ENCODE data around the gene SUSD3. TPM values are rescaled to one million over a fixed set of nuclear protein-coding genes. Genes with fewer than 3 reads are reported as not detected.

Gene SUSD3
- total and polyA plus RNA-seq, 4 donors = 4.1 to 19.2 (median 11.8) TPM

GRCh38 chr9:93112864-93113389 lies 54.4 kb downstream of the SUSD3 start:
- Histone ChIP-seq H3K9me3 (ENCODE audit: control insufficient read depth in 4 of 4, low read length in 3 of 4) (no peaks in the 10 kb centered on the region), H3K36me3 (ENCODE audit: control insufficient read depth in 4 of 4, insufficient read depth in 3 of 4, low read depth in 1 of 4, low read length in 3 of 4) (peaks cover 0 to 4% (median 0%) of the 10 kb centered on the region in 4 donors), H3K4me3 (ENCODE audit: low read depth in 1 of 3, low read length in 3 of 3) (no peak overlapping the region), H3K27ac (ENCODE audit: low read depth in 1 of 2, low read length in 2 of 2) (peak overlapping the region; percentile 38 to 51), H3K4me1 (ENCODE audit: control insufficient read depth in 4 of 4, insufficient read depth in 4 of 4, low read length in 3 of 4) (peaks cover 0 to 9% (median 6%) of the 10 kb centered on the region in 4 donors), H3K9ac (ENCODE audit: low read depth in 1 of 2, low read length in 2 of 2) (no peak overlapping the region), H3K27me3 (ENCODE audit: control insufficient read depth in 4 of 4, insufficient read depth in 4 of 4, low read length in 3 of 4) (no peaks in the 10 kb centered on the region)
- no peak for DNase-seq (ENCODE audit: low spot score)
- WGBS = 88% methylated on average over 13 of the region's 13 CpGs
- TF ChIP-seq RAD21 (IDR thresholded peaks at IDR 0.05) (no peak), NR2F2 (IDR thresholded peaks at IDR 0.05) (no peak), HNF4G (IDR thresholded peaks at IDR 0.05) (no peak), YY1 (IDR thresholded peaks at IDR 0.05) (no peak), JUND (IDR thresholded peaks at IDR 0.05) (no peak), FOXA1 (IDR thresholded peaks at IDR 0.05) (no peak), RXRA (IDR thresholded peaks at IDR 0.05) (no peak), GABPA (IDR thresholded peaks at IDR 0.05 in 1 of 2, conservative IDR thresholded peaks at IDR 0.05 in 1 of 2) (no peak), SP1 (IDR thresholded peaks at IDR 0.05) (no peak)
- TF ChIP-seq, protein P1, sequence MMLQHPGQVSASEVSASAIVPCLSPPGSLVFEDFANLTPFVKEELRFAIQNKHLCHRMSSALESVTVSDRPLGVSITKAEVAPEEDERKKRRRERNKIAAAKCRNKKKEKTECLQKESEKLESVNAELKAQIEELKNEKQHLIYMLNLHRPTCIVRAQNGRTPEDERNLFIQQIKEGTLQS (IDR thresholded peaks at IDR 0.05) = no peak
- TF ChIP-seq, protein P2, sequence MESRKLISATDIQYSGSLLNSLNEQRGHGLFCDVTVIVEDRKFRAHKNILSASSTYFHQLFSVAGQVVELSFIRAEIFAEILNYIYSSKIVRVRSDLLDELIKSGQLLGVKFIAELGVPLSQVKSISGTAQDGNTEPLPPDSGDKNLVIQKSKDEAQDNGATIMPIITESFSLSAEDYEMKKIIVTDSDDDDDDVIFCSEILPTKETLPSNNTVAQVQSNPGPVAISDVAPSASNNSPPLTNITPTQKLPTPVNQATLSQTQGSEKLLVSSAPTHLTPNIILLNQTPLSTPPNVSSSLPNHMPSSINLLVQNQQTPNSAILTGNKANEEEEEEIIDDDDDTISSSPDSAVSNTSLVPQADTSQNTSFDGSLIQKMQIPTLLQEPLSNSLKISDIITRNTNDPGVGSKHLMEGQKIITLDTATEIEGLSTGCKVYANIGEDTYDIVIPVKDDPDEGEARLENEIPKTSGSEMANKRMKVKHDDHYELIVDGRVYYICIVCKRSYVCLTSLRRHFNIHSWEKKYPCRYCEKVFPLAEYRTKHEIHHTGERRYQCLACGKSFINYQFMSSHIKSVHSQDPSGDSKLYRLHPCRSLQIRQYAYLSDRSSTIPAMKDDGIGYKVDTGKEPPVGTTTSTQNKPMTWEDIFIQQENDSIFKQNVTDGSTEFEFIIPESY (IDR thresholded peaks at IDR 0.05) = no peak
- TF ChIP-seq, protein P3, sequence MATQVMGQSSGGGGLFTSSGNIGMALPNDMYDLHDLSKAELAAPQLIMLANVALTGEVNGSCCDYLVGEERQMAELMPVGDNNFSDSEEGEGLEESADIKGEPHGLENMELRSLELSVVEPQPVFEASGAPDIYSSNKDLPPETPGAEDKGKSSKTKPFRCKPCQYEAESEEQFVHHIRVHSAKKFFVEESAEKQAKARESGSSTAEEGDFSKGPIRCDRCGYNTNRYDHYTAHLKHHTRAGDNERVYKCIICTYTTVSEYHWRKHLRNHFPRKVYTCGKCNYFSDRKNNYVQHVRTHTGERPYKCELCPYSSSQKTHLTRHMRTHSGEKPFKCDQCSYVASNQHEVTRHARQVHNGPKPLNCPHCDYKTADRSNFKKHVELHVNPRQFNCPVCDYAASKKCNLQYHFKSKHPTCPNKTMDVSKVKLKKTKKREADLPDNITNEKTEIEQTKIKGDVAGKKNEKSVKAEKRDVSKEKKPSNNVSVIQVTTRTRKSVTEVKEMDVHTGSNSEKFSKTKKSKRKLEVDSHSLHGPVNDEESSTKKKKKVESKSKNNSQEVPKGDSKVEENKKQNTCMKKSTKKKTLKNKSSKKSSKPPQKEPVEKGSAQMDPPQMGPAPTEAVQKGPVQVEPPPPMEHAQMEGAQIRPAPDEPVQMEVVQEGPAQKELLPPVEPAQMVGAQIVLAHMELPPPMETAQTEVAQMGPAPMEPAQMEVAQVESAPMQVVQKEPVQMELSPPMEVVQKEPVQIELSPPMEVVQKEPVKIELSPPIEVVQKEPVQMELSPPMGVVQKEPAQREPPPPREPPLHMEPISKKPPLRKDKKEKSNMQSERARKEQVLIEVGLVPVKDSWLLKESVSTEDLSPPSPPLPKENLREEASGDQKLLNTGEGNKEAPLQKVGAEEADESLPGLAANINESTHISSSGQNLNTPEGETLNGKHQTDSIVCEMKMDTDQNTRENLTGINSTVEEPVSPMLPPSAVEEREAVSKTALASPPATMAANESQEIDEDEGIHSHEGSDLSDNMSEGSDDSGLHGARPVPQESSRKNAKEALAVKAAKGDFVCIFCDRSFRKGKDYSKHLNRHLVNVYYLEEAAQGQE (IDR thresholded peaks at IDR 0.05) = no peak

- no peak for DNase-seq (ENCODE audit: low spot score)
- no peak for TF ChIP-seq TAF1 (conservative IDR thresholded peaks at IDR 0.05)
- no peak for TF ChIP-seq RXRA (IDR thresholded peaks at IDR 0.05)
- TF ChIP-seq, protein P2 (IDR thresholded peaks at IDR 0.05) = no peak
- TF ChIP-seq YY1 (IDR thresholded peaks at IDR 0.05) = no peak
- no peak for TF ChIP-seq FOXA1 (IDR thresholded peaks at IDR 0.05)
- no peak for TF ChIP-seq FOXA2 (IDR thresholded peaks at IDR 0.05)
- TF ChIP-seq EGR1 (IDR thresholded peaks at IDR 0.05; ENCODE audit: low read depth in 2 of 2) = no peak
- TF ChIP-seq RAD21 (IDR thresholded peaks at IDR 0.05) = no peak
- TF ChIP-seq, protein P4, sequence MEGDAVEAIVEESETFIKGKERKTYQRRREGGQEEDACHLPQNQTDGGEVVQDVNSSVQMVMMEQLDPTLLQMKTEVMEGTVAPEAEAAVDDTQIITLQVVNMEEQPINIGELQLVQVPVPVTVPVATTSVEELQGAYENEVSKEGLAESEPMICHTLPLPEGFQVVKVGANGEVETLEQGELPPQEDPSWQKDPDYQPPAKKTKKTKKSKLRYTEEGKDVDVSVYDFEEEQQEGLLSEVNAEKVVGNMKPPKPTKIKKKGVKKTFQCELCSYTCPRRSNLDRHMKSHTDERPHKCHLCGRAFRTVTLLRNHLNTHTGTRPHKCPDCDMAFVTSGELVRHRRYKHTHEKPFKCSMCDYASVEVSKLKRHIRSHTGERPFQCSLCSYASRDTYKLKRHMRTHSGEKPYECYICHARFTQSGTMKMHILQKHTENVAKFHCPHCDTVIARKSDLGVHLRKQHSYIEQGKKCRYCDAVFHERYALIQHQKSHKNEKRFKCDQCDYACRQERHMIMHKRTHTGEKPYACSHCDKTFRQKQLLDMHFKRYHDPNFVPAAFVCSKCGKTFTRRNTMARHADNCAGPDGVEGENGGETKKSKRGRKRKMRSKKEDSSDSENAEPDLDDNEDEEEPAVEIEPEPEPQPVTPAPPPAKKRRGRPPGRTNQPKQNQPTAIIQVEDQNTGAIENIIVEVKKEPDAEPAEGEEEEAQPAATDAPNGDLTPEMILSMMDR (IDR thresholded peaks at IDR 0.05; ENCODE audit: low read depth, low read length, missing input control) = no peak
- TF ChIP-seq NR2F2 (IDR thresholded peaks at IDR 0.05) = no peak
- no peak for TF ChIP-seq SP1 (IDR thresholded peaks at IDR 0.05)
- TF ChIP-seq, protein P1 (IDR thresholded peaks at IDR 0.05) = no peak
- no peak for TF ChIP-seq HNF4A (conservative IDR thresholded peaks at IDR 0.05)
- H3K9ac ChIP-seq (ENCODE audit: low read depth in 1 of 2, low read length in 2 of 2) = no peak overlapping the region
- H3K9me3 ChIP-seq (ENCODE audit: control insufficient read depth in 4 of 4, low read length in 3 of 4) = no peaks in the 10 kb centered on the region
- no peak overlapping the region for H3K4me3 ChIP-seq (ENCODE audit: low read depth in 1 of 3, low read length in 3 of 3)
- peak overlapping the region; percentile 18 to 66 for H3K27ac ChIP-seq (ENCODE audit: low read depth in 1 of 2, low read length in 2 of 2)
- 86% methylated on average over 17 of the region's 17 CpGs for WGBS
- H3K27me3 ChIP-seq (ENCODE audit: control insufficient read depth in 4 of 4, insufficient read depth in 4 of 4, low read length in 3 of 4) = no peaks in the 10 kb centered on the region
- H3K4me1 ChIP-seq (ENCODE audit: control insufficient read depth in 4 of 4, insufficient read depth in 4 of 4, low read length in 3 of 4) = peaks cover 0 to 8% (median 6%) of the 10 kb centered on the region in 4 donors
- peaks cover 0 to 4% (median 0%) of the 10 kb centered on the region in 4 donors for H3K36me3 ChIP-seq (ENCODE audit: control insufficient read depth in 4 of 4, insufficient read depth in 3 of 4, low read depth in 1 of 4, low read length in 3 of 4)
Observed at GRCh38 chr9:93114169-93114983, 55.9 kb downstream of the SUSD3 start.
